Tibial nerve (tissue), 3 donors: ENCODE results near the gene CDKN1B.

Source experiments
- POLR2A ChIP-seq, 2 donors: fragments of 450-650 bp; IDR thresholded peaks; one replicate each; pipeline ENCODE4 v1.6.1; 2017; ENCODE audit warnings: antibody characterized with exemption in 2 of 2, mild to moderate bottlenecking in 2 of 2, moderate library complexity in 2 of 2
- TF ChIP-seq, protein P1 (sequence below), 5 experiments: fragments of 200-600 bp in 3 of 5; fragments of 450-650 bp in 2 of 5; sonication (generic) in 3 of 5; IDR thresholded peaks; one replicate each; pipeline ENCODE4 v1.5.1; 2016 to 2019; ENCODE audit warnings: antibody characterized with exemption in 5 of 5, mild to moderate bottlenecking in 3 of 5, moderate library complexity in 2 of 5

DNA sequence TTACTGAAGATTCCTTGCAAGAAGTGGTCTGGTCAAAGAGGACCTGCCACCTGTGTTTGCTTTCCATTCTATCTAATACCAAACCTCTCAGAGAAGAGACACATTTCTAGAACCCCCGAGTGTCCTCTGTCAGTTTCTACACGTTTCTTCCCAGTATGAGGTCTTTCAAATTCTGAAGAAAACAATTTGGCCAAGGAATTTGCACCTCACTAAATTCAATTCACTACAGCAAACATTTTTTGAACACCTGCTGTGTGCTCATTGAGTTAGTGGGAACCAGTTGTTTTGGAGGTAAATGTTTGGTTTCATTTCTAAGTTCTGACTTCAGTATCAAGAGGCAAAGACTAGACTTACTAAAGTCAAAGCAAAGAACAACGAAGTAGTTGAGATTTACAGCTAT is 40.6 kb upstream of the CDKN1B start:
- TF ChIP-seq, protein P1, sequence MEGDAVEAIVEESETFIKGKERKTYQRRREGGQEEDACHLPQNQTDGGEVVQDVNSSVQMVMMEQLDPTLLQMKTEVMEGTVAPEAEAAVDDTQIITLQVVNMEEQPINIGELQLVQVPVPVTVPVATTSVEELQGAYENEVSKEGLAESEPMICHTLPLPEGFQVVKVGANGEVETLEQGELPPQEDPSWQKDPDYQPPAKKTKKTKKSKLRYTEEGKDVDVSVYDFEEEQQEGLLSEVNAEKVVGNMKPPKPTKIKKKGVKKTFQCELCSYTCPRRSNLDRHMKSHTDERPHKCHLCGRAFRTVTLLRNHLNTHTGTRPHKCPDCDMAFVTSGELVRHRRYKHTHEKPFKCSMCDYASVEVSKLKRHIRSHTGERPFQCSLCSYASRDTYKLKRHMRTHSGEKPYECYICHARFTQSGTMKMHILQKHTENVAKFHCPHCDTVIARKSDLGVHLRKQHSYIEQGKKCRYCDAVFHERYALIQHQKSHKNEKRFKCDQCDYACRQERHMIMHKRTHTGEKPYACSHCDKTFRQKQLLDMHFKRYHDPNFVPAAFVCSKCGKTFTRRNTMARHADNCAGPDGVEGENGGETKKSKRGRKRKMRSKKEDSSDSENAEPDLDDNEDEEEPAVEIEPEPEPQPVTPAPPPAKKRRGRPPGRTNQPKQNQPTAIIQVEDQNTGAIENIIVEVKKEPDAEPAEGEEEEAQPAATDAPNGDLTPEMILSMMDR (IDR thresholded peaks at IDR 0.05), result no peak
- no peak for TF ChIP-seq POLR2A (IDR thresholded peaks at IDR 0.05)
